Breast epithelium (tissue), 4 donors: Measurements from ENCODE around the gene SFXN1. TPM values are rescaled to one million over a fixed set of nuclear protein-coding genes. Genes with fewer than 3 reads are reported as not detected.
"Not testable (repeated sequence)": the region's sequence is repeated elsewhere in the genome, so short reads cannot be mapped to it uniquely, and the experiment has no call there.

ENCODE experiments used
- DNase-seq, 2 donors: peaks; one replicate each; pipeline ENCODE4 v3.0.0-alpha.2; 2019; ENCODE audit warnings: low spot score in 2 of 2
- H3K27ac ChIP-seq, 2 donors: fragments of 200-600 bp; sonication (generic) in 1 of 2; one replicate each; pipeline ENCODE4 v1.5.1; 2016 to 2019; ENCODE audit warnings: mild to moderate bottlenecking in 1 of 2
- H3K27me3 ChIP-seq, 2 donors: fragments of 200-600 bp; sonication (generic) in 1 of 2; one replicate each; pipeline versions ENCODE4 v1.5.1 to v1.6.0; 2017 to 2019; ENCODE audit warnings: control low read depth in 1 of 2, mild to moderate bottlenecking in 1 of 2
- H3K36me3 ChIP-seq: fragments of 200-600 bp; one replicate; pipeline ENCODE4 v1.5.1; 2019
- H3K4me1 ChIP-seq, 2 donors: fragments of 200-600 bp; sonication (generic); one replicate each; pipeline ENCODE4 v1.5.1; 2016 to 2019; ENCODE audit warnings: control low read depth in 1 of 2
- H3K4me3 ChIP-seq, 3 donors: fragments of 200-600 bp; sonication (generic); 1 replicate in 2 of 3; 2 replicates in 1 of 3; pipeline ENCODE4 v1.5.1; 2016 to 2019; ENCODE audit warnings: mild to moderate bottlenecking in 3 of 3, moderate library complexity in 2 of 3
- H3K9me3 ChIP-seq, 2 donors: fragments of 200-600 bp; sonication (generic) in 1 of 2; one replicate each; pipeline ENCODE4 v1.5.1; 2016 to 2019; ENCODE audit warnings: control low read depth in 1 of 2
- POLR2A ChIP-seq: fragments of 450-650 bp; IDR thresholded peaks from one replicate; pipeline ENCODE4 v1.6.1; 2016; ENCODE audit warnings: antibody characterized with exemption, mild to moderate bottlenecking, moderate library complexity
- POLR2AphosphoS5 ChIP-seq, 3 donors: sonication (generic); formaldehyde crosslinking; IDR thresholded peaks; one replicate each; pipeline ENCODE4 v1.6.1; 2017; ENCODE audit warnings: antibody characterized with exemption in 3 of 3
- intact Hi-C: fragments of 100-400 bp; cut with DNase I; formaldehyde crosslinking; loops from one replicate; pipeline ENCODE4 v1.15.1; 2023; ENCODE audit warnings: low total_unique reads
- total RNA-seq, 3 donors: library from RNA; depleted of rRNA; stranded (reverse); fragments of >200 nt; gene quantifications; one replicate each; pipeline ENCODE4 v1.1.0, GENCODE V29; 2016
- TF ChIP-seq, protein P1 (sequence below), 3 donors: fragments of 450-650 bp; IDR thresholded peaks; one replicate each; pipeline ENCODE4 v1.5.1; 2016 to 2017; ENCODE audit warnings: antibody characterized with exemption in 3 of 3, mild to moderate bottlenecking in 3 of 3, moderate library complexity in 3 of 3

The SFXN1 gene
- total RNA-seq, 3 donors from 2014 or later, result 16.6 to 30.5 (median 20.9) TPM

- no peaks in the 10 kb centered on the region for H3K36me3 ChIP-seq
These were observed 48.3 kb downstream of the SFXN1 start for GRCh38 chr5:175526691-175527090.

DNA sequence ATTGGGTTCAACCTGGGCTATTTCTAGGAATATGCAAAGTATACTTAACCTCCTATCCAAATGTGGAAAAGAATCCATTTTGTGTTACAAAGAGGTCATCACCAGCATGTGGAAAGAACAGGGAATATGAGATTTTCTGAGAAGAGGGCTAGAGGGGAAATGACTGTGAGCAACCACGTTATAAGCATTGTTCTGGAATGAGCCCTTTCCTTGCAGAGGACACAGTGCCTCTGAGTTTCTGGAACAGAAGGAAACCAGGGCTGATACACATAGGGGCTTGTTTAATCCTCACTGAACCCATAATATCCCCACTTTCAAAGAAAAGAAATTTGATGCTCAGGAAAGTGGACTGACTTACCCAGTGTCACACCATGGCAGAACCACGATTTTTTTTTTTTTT is 53.0 kb downstream of the SFXN1 start:
- no peak for TF ChIP-seq POLR2A
- TF ChIP-seq, protein P1, sequence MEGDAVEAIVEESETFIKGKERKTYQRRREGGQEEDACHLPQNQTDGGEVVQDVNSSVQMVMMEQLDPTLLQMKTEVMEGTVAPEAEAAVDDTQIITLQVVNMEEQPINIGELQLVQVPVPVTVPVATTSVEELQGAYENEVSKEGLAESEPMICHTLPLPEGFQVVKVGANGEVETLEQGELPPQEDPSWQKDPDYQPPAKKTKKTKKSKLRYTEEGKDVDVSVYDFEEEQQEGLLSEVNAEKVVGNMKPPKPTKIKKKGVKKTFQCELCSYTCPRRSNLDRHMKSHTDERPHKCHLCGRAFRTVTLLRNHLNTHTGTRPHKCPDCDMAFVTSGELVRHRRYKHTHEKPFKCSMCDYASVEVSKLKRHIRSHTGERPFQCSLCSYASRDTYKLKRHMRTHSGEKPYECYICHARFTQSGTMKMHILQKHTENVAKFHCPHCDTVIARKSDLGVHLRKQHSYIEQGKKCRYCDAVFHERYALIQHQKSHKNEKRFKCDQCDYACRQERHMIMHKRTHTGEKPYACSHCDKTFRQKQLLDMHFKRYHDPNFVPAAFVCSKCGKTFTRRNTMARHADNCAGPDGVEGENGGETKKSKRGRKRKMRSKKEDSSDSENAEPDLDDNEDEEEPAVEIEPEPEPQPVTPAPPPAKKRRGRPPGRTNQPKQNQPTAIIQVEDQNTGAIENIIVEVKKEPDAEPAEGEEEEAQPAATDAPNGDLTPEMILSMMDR (IDR thresholded peaks at IDR 0.05), result no peak
- TF ChIP-seq POLR2AphosphoS5 (IDR thresholded peaks at IDR 0.05), result no peak
- no peaks in the 10 kb centered on the region for H3K4me1 ChIP-seq
- H3K36me3 ChIP-seq, result no peaks in the 10 kb centered on the region
- no peak overlapping the region for H3K4me3 ChIP-seq
- no peak overlapping the region for H3K27ac ChIP-seq
- intact Hi-C loops, result no loop called here
- no peaks in the 10 kb centered on the region for H3K27me3 ChIP-seq
- H3K9me3 ChIP-seq, result no peaks in the 10 kb centered on the region
- DNase-seq, result no peak

More at GRCh38 chr5:175526691-175527090, 48.3 kb downstream of the SFXN1 start:
- Histone ChIP-seq H3K4me1 (no peaks in the 10 kb centered on the region), H3K27ac (no peak overlapping the region), H3K4me3 (no peak overlapping the region), H3K27me3 (no peaks in the 10 kb centered on the region), H3K9me3 (no peaks in the 10 kb centered on the region)
- no peak for DNase-seq
- TF ChIP-seq POLR2AphosphoS5 (IDR thresholded peaks at IDR 0.05) (no peak), POLR2A (no peak)
- TF ChIP-seq, protein P1 (IDR thresholded peaks at IDR 0.05), result no peak
- intact Hi-C loops, result no loop called here

DNA sequence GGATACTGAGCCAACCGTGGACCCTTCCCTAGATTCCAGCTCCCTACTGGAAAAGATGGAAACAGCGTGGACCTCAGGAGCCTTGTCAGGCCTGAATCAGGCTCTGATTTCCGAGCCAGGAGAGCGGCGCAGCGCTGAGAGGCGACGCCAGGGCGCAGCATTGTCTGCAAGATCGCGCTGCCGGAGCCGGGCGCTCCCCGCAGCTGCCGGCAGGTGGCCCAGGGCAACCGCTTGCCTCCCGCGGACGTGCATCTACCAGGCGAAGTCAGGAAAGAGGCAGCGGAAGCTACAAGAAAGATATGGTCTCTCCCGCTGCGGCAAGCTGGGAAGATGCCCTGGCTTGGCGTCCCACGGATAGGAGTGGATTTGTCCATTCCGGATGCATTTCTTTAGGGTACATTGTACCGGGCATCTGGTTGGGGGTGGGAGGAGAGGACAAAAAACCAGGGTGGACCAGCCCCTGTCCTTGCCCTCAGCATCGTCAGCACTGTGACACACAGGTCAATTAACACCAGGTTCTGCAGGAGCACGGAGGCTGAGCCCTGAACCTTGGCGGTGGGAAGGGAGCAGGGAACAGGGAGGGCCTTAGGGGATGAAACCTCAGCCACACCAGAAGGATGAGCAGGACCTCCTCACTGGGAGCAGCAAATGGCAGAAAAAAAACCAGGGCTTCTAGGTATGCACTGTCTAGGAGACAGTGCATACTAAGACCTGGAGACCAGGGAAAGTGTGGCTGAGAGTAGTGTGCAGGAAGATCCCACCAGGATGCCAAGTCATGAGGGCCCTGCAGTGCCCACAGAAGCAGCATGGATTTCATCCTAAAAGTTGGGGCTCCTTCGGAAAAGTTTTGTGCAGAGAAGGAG is 55.9 kb downstream of the SFXN1 start:
- TF ChIP-seq, protein P1 (IDR thresholded peaks at IDR 0.05), result peak; percentile 38 to 98 (median 79)
- TF ChIP-seq POLR2A, result no peak
- no peak for TF ChIP-seq POLR2AphosphoS5 (IDR thresholded peaks at IDR 0.05)
- H3K27ac ChIP-seq, result no peak overlapping the region
- no peaks in the 10 kb centered on the region for H3K27me3 ChIP-seq
- intact Hi-C loops, result no loop called here
- H3K4me3 ChIP-seq, result no peak overlapping the region
- no peaks in the 10 kb centered on the region for H3K9me3 ChIP-seq
- no peaks in the 10 kb centered on the region for H3K4me1 ChIP-seq
- peak; percentile 33 to 75 for DNase-seq
- H3K36me3 ChIP-seq, result no peaks in the 10 kb centered on the region

GRCh38 chr5:175535331-175535730 is 57.0 kb downstream of the SFXN1 start:
- H3K27ac ChIP-seq, DNase-seq, H3K9me3 ChIP-seq, H3K36me3 ChIP-seq, H3K4me1 ChIP-seq, H3K27me3 ChIP-seq, intact Hi-C loops, H3K4me3 ChIP-seq: not testable (repeated sequence)

GRCh38 chr5:175535796-175536195 is 57.4 kb downstream of the SFXN1 start:
- Histone ChIP-seq H3K4me3 (no peak overlapping the region), H3K27me3 (no peaks in the 10 kb centered on the region), H3K27ac (no peak overlapping the region), H3K9me3 (no peaks in the 10 kb centered on the region), H3K36me3 (no peaks in the 10 kb centered on the region), H3K4me1 (no peaks in the 10 kb centered on the region)
- intact Hi-C loops, result no loop called here
- no peak for DNase-seq
- TF ChIP-seq POLR2A (no peak), POLR2AphosphoS5 (IDR thresholded peaks at IDR 0.05) (no peak)
- TF ChIP-seq, protein P1 (IDR thresholded peaks at IDR 0.05), result no peak
